Bronchial epithelial cell (primary cell): ENCODE results near the gene TMEM132D. TPM values are rescaled to one million over a fixed set of nuclear protein-coding genes. Genes with fewer than 3 reads are reported as not detected.
A peak's percentile ranks its signal among the peaks of the same experiment; 100 is the strongest.

Source experiments
- DNase-seq: peaks from one replicate; pipeline ENCODE4 v3.0.0-alpha.2; 2010; ENCODE audit warnings: low read depth
- FAIRE-seq: peaks from 2 replicates; lab custom pipeline; 2011; peaks lifted over from hg19 to GRCh38; lab: Jason Lieb, UNC
- H3K27me3 ChIP-seq: 2 replicates; pipeline ENCODE4 v1.5.1; 2011; ENCODE audit warnings: low read length; ENCODE audit not compliant: control insufficient read depth, insufficient read depth
- H3K36me3 ChIP-seq: 2 replicates; pipeline ENCODE4 v1.5.1; 2011; ENCODE audit warnings: low read length; ENCODE audit not compliant: control insufficient read depth, insufficient read depth
- H3K4me3 ChIP-seq: 2 replicates; pipeline ENCODE4 v1.5.1; 2011; ENCODE audit warnings: mild to moderate bottlenecking, low read depth, low read length, control low read depth
- total RNA-seq: library from RNA; depleted of rRNA; stranded (reverse); fragments of >200 nt; gene quantifications from 2 replicates; pipeline ENCODE4 v1.2.1, GENCODE V29; 2014
- TF ChIP-seq, protein P1 (sequence below): IDR thresholded peaks from 2 replicates; pipeline ENCODE4 v1.5.1; 2011; ENCODE audit warnings: mild to moderate bottlenecking, moderate library complexity, low read length, control low read depth, inconsistent platforms; ENCODE audit not compliant: insufficient read depth, severe bottlenecking

TMEM132D gene
- total RNA-seq, 1 donor from 2014 or later, result not detected

DNA sequence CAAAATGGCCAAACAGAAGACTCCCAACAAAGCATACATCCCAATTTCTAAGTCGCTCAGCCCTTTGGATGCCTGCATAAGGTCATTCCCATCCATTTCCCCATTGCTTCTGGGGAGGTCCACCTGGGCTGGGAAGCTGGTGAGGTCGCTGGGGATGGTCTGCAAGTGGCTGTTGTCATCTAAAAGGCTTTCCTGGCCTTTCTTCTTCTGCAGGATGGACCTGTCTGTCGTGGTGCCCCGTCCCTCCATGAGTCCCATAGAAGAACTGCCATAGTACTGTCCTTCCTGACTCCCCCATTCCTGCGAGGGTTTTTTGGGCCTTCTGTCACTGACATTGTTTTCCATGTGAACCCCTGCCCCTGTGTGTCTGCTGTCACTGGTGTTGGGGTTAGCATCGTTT is 829.4 kb downstream of the TMEM132D start:
- TF ChIP-seq, protein P1, sequence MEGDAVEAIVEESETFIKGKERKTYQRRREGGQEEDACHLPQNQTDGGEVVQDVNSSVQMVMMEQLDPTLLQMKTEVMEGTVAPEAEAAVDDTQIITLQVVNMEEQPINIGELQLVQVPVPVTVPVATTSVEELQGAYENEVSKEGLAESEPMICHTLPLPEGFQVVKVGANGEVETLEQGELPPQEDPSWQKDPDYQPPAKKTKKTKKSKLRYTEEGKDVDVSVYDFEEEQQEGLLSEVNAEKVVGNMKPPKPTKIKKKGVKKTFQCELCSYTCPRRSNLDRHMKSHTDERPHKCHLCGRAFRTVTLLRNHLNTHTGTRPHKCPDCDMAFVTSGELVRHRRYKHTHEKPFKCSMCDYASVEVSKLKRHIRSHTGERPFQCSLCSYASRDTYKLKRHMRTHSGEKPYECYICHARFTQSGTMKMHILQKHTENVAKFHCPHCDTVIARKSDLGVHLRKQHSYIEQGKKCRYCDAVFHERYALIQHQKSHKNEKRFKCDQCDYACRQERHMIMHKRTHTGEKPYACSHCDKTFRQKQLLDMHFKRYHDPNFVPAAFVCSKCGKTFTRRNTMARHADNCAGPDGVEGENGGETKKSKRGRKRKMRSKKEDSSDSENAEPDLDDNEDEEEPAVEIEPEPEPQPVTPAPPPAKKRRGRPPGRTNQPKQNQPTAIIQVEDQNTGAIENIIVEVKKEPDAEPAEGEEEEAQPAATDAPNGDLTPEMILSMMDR, result no peak
- H3K4me3 ChIP-seq, result no peak overlapping the region
- no peak for FAIRE-seq
- DNase-seq, result no peak
- H3K36me3 ChIP-seq, result no peaks in the 10 kb centered on the region
- no peaks in the 10 kb centered on the region for H3K27me3 ChIP-seq

DNA sequence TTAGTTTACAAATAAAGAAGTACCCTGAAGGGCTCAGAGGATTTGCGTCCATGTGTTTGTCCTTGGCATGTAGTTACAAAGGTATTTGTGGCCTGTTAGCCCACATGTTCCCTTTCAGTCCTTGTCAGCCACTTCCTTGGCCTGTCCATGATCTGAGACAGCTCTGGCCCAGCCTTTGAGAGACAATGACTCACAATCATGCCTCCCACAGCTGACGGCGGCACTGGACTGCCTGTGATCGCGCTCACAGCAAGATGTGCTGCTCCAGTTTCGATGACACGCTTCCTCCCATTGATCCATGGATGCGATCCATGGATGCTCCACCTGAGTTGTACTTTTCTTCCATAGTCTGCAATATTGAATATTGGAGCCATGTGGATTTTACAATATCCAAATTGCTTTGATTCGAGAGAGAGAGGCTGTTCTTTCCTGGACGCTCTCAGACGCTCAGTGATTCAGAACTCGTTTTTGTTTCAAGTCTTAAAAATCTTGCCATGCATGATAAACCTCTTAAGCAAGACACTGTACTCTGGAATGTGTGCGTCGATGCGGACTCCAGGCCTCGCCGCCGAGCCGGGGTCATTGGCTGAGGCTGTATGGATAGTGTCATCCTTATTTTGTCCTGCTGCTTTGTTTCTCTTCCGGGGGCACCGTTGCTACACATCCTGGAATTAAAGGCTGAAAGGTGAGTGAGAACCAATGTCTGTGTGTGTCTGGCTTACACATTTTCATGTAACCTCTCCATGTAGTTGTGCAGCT is 830.5 kb downstream of the TMEM132D start:
- H3K27me3 ChIP-seq, result no peaks in the 10 kb centered on the region

DNA sequence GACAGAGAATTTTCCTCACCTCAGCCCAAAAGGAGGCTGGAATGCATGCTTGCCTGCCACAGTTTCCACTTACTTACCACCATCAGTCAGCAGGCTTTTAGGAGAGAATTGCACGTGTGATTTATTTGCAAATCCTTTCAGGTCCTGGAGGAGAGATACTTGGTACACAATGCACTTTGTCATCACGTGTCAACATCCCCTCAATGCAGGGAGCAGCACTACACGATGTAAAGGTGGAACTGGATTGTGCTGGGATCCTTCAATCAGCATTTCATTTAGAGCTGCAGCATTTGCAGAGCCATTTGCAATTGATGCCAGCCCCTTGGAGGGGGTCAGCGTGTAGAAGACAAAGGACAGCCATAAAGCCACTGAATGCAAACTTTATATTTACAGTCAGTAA is 832.5 kb downstream of the TMEM132D start:
- FAIRE-seq, result peak; percentile 13
- TF ChIP-seq, protein P1, result no peak

More for the DNA sequence above, 830.5 kb downstream of the TMEM132D start:
- TF ChIP-seq, protein P1, result no peak
- Histone ChIP-seq H3K36me3 (no peaks in the 10 kb centered on the region), H3K4me3 (no peak overlapping the region)
- DNase-seq (no peak), FAIRE-seq (no peak)

DNA sequence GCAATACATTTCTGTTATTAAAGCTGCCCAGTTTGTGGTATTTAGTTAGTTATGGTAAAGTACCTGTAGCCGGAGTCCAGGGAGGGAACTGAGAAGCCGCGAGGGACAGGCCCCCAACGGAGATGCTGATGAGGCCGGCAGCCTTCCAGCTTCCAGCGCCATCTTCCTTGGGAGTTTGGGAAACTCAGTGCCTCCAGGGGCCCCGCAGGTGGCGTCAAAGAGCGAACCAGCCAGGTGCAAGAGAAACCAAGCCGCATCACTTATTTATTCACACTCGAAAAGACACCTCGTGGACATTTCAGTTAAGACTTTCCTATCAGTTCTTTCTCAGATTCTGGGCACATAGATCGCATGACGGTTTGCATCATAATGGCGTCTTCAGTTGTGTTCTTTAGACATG is 833.9 kb downstream of the TMEM132D start:
- no peak for FAIRE-seq
- H3K36me3 ChIP-seq, result no peaks in the 10 kb centered on the region
- TF ChIP-seq, protein P1, result no peak
- DNase-seq, result no peak
- no peak overlapping the region for H3K4me3 ChIP-seq
- H3K27me3 ChIP-seq, result no peaks in the 10 kb centered on the region

More for the DNA sequence above, 832.5 kb downstream of the TMEM132D start:
- Histone ChIP-seq H3K4me3 (no peak overlapping the region), H3K36me3 (no peaks in the 10 kb centered on the region), H3K27me3 (no peaks in the 10 kb centered on the region)
- DNase-seq, result no peak

DNA sequence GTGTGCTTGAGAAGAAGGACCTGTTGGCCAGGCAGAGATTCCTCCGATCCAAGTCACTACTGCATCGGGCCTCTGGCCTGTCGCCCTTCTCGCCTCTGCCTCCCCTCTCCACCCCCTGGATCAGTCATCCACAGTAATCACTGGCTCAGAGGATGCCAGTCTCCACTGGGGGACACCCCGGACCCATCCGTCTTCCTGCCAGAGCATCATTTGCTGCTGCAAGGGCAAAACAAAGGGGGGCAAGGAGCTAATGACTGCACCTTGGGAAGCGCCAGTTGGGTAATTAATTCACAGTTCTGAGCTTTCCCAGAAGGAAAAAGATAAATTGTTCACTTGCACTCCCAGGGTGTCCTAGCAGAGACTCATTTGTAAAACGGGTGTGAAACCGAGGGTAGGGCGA is 835.1 kb downstream of the TMEM132D start:
- DNase-seq (no peak), FAIRE-seq (no peak)
- H3K27me3 ChIP-seq, result no peaks in the 10 kb centered on the region
- H3K4me3 ChIP-seq, result no peak overlapping the region
- TF ChIP-seq, protein P1, result no peak
- no peaks in the 10 kb centered on the region for H3K36me3 ChIP-seq
